GM12878 (cell line): ENCODE measurements around the gene ATG9A. TPM values are rescaled to one million over a fixed set of nuclear protein-coding genes. Genes with fewer than 3 reads are reported as not detected.

Source experiments
- ATAC-seq: fragments of 200-7000 bp; cut with Tn5 transposase; 3 replicates; pipeline ENCODE4 v1.9.1; 2020; ENCODE audit warnings: mild to moderate bottlenecking, moderate library complexity
- BruUV-seq: library from RNA; stranded (reverse); fragments of 400-500 nt; replicated peaks from 2 replicates; lab custom pipeline; 2021; lab: Mats Ljungman, UMichigan
- CTCF ChIA-PET: fragments of 300-600 bp; sonication (Branson Sonifier 250); formaldehyde crosslinking; extraction: SDS; loops from one replicate; lab custom pipeline; 2021; ENCODE audit warnings: inconsistent platforms; lab: Yijun Ruan, JAX
- POLR2A ChIA-PET: fragments of 350-600 bp; formaldehyde crosslinking; extraction: SDS; loops from one replicate; lab custom pipeline; 2021; ENCODE audit warnings: inconsistent platforms; lab: Charles Lee
- RAD21 ChIA-PET: fragments of 300-600 bp; sonication (Branson Sonifier 250); formaldehyde crosslinking; loops from one replicate; lab custom pipeline; 2023; ENCODE audit warnings: antibody characterized with exemption; ENCODE audit not compliant: unreplicated experiment; lab: Charles Lee
- SMC1A ChIA-PET: fragments of 300-600 bp; sonication (Branson Sonifier 250); formaldehyde crosslinking; loops from one replicate; lab custom pipeline; 2023; ENCODE audit not compliant: unreplicated experiment, uncharacterized antibody; lab: Charles Lee
- DNase-seq: peaks from one replicate; pipeline ENCODE4 v3.0.0-alpha.2; 2011; ENCODE audit warnings: low read depth, low spot score
- FAIRE-seq: peaks from 3 replicates; lab custom pipeline; 2011; peaks lifted over from hg19 to GRCh38; lab: Jason Lieb, UNC
- H2AFZ ChIP-seq: 2 replicates; pipeline ENCODE4 v1.6.0; 2011; ENCODE audit warnings: low read depth, low read length, control low read depth; ENCODE audit not compliant: control insufficient read depth
- H3K27ac ChIP-seq: 2 replicates; pipeline ENCODE4 v1.5.1; 2011; ENCODE audit warnings: control low read depth; ENCODE audit not compliant: control insufficient read depth, insufficient read depth
- H3K27me3 ChIP-seq, 2 experiments: replicated peaks in 1 of 2; 2 replicates each; pipeline versions ENCODE4 v1.6.0 to v1.6.1; 2011; ENCODE audit warnings: low read length in 1 of 2; ENCODE audit not compliant: control insufficient read depth in 2 of 2, insufficient read depth in 2 of 2
- H3K36me3 ChIP-seq, 2 experiments: 2 replicates each; pipeline ENCODE4 v1.5.1; 2011; ENCODE audit warnings: low read length in 1 of 2; ENCODE audit not compliant: control insufficient read depth in 2 of 2, insufficient read depth in 2 of 2
- H3K4me1 ChIP-seq: 2 replicates; pipeline ENCODE4 v1.6.1; 2011; ENCODE audit warnings: mild to moderate bottlenecking, low read length, moderate library complexity, mixed read lengths; ENCODE audit not compliant: control insufficient read depth, insufficient read depth
- H3K4me2 ChIP-seq: 2 replicates; pipeline ENCODE4 v1.6.0; 2011; ENCODE audit warnings: control low read depth; ENCODE audit not compliant: control insufficient read depth, insufficient read depth
- H3K4me3 ChIP-seq: fragments of 200-600 bp; sonication (generic); 2 replicates; pipeline ENCODE4 v1.5.1; 2016
- H3K79me2 ChIP-seq: 2 replicates; pipeline ENCODE4 v1.6.0; 2011; ENCODE audit warnings: low read length; ENCODE audit not compliant: control insufficient read depth, insufficient read depth
- H3K9ac ChIP-seq: 2 replicates; pipeline ENCODE4 v1.8.0; 2011; ENCODE audit warnings: low read length, control low read depth, mixed read lengths; ENCODE audit not compliant: control insufficient read depth, insufficient read depth
- H3K9me3 ChIP-seq: replicated peaks from 3 replicates; pipeline ENCODE4 v1.5.1; 2011; ENCODE audit warnings: mild to moderate bottlenecking, low read length; ENCODE audit not compliant: control insufficient read depth, insufficient read depth
- H4K20me1 ChIP-seq: 2 replicates; pipeline ENCODE4 v1.6.0; 2011; ENCODE audit not compliant: control insufficient read depth, insufficient read depth
- BMI1 ChIP-seq: fragments of 450-650 bp; IDR thresholded peaks from 2 replicates; pipeline ENCODE4 v1.6.1; 2016; ENCODE audit warnings: mild to moderate bottlenecking, moderate library complexity, borderline replicate concordance
- CBX3 ChIP-seq: fragments of 200-600 bp; sonication (generic); IDR thresholded peaks from 2 replicates; pipeline ENCODE4 v1.6.1; 2016; ENCODE audit warnings: low read depth, borderline replicate concordance
- ETV6 ChIP-seq, 2 experiments: fragments of 450-650 bp in 1 of 2; IDR thresholded peaks in 1 of 2; conservative IDR thresholded peaks in 1 of 2; 2 replicates each; pipeline ENCODE4 v1.6.1; 2014; ENCODE audit warnings: antibody characterized with exemption in 1 of 2, borderline replicate concordance in 1 of 2, low read depth in 1 of 2, mild to moderate bottlenecking in 1 of 2, moderate library complexity in 1 of 2
- NBN ChIP-seq: fragments of 450-650 bp; IDR thresholded peaks from 2 replicates; pipeline ENCODE4 v1.6.1; 2016
- POLR2AphosphoS2 ChIP-seq: IDR thresholded peaks from 2 replicates; pipeline ENCODE4 v1.6.1; 2011; ENCODE audit warnings: low read depth, mild to moderate bottlenecking, low read length, improper control_type of control experiment, moderate library complexity
- POU2F2 ChIP-seq: IDR thresholded peaks from 3 replicates; pipeline ENCODE4 v1.6.1; 2011; ENCODE audit warnings: low read depth, mild to moderate bottlenecking, low read length, borderline replicate concordance
- RELA ChIP-seq: fragments of 450-650 bp; IDR thresholded peaks from 2 replicates; pipeline ENCODE4 v1.8.0; 2014; ENCODE audit warnings: borderline replicate concordance; ENCODE audit not compliant: partially characterized antibody
- RELB ChIP-seq: fragments of 450-650 bp; IDR thresholded peaks from 2 replicates; pipeline ENCODE4 v1.6.1; 2017; ENCODE audit warnings: low read depth, mild to moderate bottlenecking, moderate library complexity
- SPI1 ChIP-seq: IDR thresholded peaks from 2 replicates; pipeline ENCODE4 v1.6.1; 2011; ENCODE audit warnings: low read depth, mild to moderate bottlenecking, low read length, moderate library complexity, borderline replicate concordance; ENCODE audit not compliant: insufficient read depth
- TARDBP ChIP-seq: IDR thresholded peaks from 2 replicates; pipeline ENCODE4 v1.6.1; 2016; ENCODE audit warnings: borderline replicate concordance
- ZNF217 ChIP-seq: fragments of 450-650 bp; IDR thresholded peaks from 2 replicates; pipeline ENCODE4 v1.6.1; 2017; ENCODE audit warnings: antibody characterized with exemption, mild to moderate bottlenecking
- WGBS: methylation state at CpG from one replicate; pipeline ENCODE4 v1.1.6; 2016; ENCODE audit warnings: low lambda C conversion rate; ENCODE audit not compliant: insufficient replicate concordance, insufficient coverage; ENCODE audit errors: missing lambda C conversion rate; 5-methylcytosine and 5-hydroxymethylcytosine counted together
- in situ Hi-C: fragments of 300-500 bp; cut with MboI; formaldehyde crosslinking; loops from 9 replicates; pipeline ENCODE4 v1.14.3; 2018; ENCODE audit warnings: mixed read lengths
- intact Hi-C: fragments of 100-400 bp; cut with micrococcal nuclease; formaldehyde crosslinking; loops from one replicate; pipeline ENCODE4 v1.14.2; 2022; ENCODE audit not compliant: unreplicated experiment
- polyA plus RNA-seq, 11 experiments: library from polyadenylated mRNA; depleted of rRNA in 4 of 11; unstranded in 6 of 11; stranded (reverse) in 5 of 11; fragments of >200 nt; fragmentation: Nextera tagmentation in 4 of 11; fragmentation: Illumina TruSeq in 1 of 11; extraction: Ambion mirVana in 4 of 11; extraction: Trizol in 1 of 11; gene quantifications; 1 replicate in 1 of 11; 2 replicates in 10 of 11; pipeline versions ENCODE4 v1.2.1 to v1.2.3, GENCODE V29; 2011 to 2016; ENCODE audit warnings: inconsistent platforms in 2 of 11, missing spikeins in 2 of 11, low read depth in 1 of 11
- total RNA-seq, 4 experiments: library from RNA; depleted of rRNA in 3 of 4; stranded (reverse); fragments of >200 nt in 3 of 4; fragmentation: Illumina TruSeq in 1 of 4; extraction: Trizol in 1 of 4; gene quantifications; 2 replicates each; pipeline versions ENCODE4 v1.2.1 to v1.2.3, GENCODE V29; 2013 to 2021

ATG9A gene
- total and polyA plus RNA-seq, 10 of the 15 experiments (the other 5 are each of a cell fraction or from before 2014, with no cell fraction given): 0.16 to 37.5 (median 14.6) TPM; not detected in 1

- Histone ChIP-seq H3K4me1 (no peaks in the 10 kb centered on the region; the same call in 1 of the 2 replicates), H2AFZ (no peak overlapping the region), H3K36me3 (peaks cover 4 to 8% of the 10 kb centered on the region in 2 experiments; a peak in 2 of 4 replicates), H4K20me1 (no peaks in the 10 kb centered on the region)
- in situ Hi-C loops: no loop called here
- no peak for TF ChIP-seq ETV6 (conservative IDR thresholded peaks at IDR 0.05 in 1 of 2, IDR thresholded peaks at IDR 0.05 in 1 of 2; ENCODE audit: borderline replicate concordance in 1 of 2, low read depth in 1 of 2)
- TF ChIP-seq ZNF217: no peak
- TF ChIP-seq TARDBP: no peak
- peak; percentile 71 for TF ChIP-seq SPI1
- no peak for TF ChIP-seq POU2F2
- no peak for TF ChIP-seq BMI1
- 0 out of 2 replicates have a peak, but pooled peaks have one; percentile 19 for TF ChIP-seq RELB
- TF ChIP-seq CBX3: no peak
- TF ChIP-seq NBN: 0 out of 2 replicates have a peak, but pooled peaks have one; percentile 32
- 0 out of 2 replicates have a peak, but pooled peaks have one; percentile 28 for TF ChIP-seq POLR2AphosphoS2
- no peak for TF ChIP-seq RELA
- TF ChIP-seq, all 136 proteins: peak for 4
- DNase-seq (no peak), FAIRE-seq (no peak), ATAC-seq (peak; percentile 17; the same call in 1 of the 3 replicates)
- ChIA-PET SMC1A (no interaction called here), RAD21 (no interaction called here), CTCF (no interaction called here), POLR2A (no interaction called here)
- H3K27me3 ChIP-seq: no peaks in the 10 kb centered on the region
- H3K4me3 ChIP-seq: no peak overlapping the region
- intact Hi-C loops: no loop called here
- no TSS peak for BruUV-seq
- no peak overlapping the region for H3K27ac ChIP-seq
- no peak overlapping the region for H3K9ac ChIP-seq
- H3K79me2 ChIP-seq: no peaks in the 10 kb centered on the region
- no peaks in the 10 kb centered on the region for H3K9me3 ChIP-seq
- H3K4me2 ChIP-seq: no peak overlapping the region
- WGBS: 65% methylated on average over 6 of the region's 7 CpGs
Measured at GRCh38 chr2:219186754-219187456, 42.5 kb downstream of the ATG9A start.
